HUDEP-2 (cell line): Measurements from ENCODE around the gene STRA6.

Experiments used
- DNase-seq, 76 experiments: peaks; one replicate each; lab custom pipeline; 2025; ENCODE audit not compliant: unreplicated experiment in 76 of 76; lab: John Stamatoyannopoulos, UW

STRA6 gene, protein sequence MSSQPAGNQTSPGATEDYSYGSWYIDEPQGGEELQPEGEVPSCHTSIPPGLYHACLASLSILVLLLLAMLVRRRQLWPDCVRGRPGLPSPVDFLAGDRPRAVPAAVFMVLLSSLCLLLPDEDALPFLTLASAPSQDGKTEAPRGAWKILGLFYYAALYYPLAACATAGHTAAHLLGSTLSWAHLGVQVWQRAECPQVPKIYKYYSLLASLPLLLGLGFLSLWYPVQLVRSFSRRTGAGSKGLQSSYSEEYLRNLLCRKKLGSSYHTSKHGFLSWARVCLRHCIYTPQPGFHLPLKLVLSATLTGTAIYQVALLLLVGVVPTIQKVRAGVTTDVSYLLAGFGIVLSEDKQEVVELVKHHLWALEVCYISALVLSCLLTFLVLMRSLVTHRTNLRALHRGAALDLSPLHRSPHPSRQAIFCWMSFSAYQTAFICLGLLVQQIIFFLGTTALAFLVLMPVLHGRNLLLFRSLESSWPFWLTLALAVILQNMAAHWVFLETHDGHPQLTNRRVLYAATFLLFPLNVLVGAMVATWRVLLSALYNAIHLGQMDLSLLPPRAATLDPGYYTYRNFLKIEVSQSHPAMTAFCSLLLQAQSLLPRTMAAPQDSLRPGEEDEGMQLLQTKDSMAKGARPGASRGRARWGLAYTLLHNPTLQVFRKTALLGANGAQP

DNA sequence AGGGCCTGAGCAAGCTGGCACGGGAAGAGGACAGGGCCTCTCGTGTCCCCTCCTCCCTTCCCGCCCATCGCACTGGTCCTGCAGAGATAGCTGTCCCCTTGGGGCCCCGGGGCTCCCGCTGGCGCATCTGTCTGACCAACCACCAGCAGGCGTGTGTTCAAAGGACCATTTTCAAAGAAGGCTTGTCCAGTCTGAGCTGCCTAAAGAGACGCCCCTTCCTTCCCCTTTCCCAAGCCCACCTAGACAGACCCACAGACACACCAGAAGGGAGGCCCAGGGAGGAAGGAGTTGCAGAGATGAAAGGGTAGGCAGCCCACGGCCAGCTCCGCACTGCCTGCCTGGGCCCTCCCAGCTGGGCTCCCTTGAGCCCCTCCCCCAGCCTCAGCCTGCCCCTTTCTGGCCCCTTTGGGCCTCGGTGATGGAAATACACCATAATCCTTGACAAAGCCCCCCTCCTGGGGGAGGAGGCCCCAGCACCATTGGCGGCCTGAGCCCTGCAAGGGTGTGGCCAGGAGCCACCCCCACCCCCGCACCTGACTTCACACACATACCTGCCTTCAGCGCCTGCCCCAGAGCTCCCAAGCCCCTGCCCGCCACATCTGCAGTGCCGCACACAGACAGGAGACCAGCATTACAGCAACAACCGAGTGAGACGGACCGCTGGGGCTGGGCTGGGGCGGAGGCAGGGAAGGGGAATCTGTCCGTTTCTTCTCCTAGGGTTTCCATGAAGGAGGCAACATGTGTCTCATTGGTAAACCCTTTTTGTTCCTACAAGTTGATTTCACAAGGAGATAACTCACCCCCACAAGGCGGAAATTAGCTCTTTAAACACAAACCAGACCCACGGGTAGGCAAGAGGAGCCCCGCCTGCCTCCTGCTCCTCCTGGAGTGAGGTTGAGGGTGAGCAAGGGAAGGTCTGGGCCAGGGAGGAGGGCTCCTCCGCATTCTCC is at the start of gene STRA6:
STRA6 (minus strand) TSS at position 336 of the 950 bp plus-strand sequence. CDS start 520 bp downstream, outside the sequence.
- no peak for DNase-seq

DNA sequence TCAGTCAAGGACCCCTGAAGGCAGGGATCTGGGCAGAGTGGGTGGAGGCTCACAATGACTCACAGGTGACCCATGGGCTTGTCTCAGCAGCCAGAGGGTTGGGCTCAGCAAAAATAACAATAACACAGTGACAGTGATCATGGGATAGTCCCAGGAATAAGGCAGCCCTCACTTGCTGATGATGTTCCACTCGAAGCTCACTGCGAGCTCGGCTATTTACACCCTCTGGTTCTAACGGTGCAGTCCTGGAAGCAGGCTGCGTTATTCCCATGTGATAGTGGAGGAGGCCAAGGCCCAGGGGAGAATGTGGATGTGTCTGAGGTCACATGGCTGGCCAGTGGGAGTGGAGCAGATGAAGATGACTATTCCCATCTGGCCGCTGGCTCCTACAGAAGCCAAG is 49.7 kb upstream of the STRA6 start:
- no peak for DNase-seq

- no peak for DNase-seq
These were observed 48.7 kb upstream of the STRA6 start for GRCh38 chr15:74251131-74251811.

DNA sequence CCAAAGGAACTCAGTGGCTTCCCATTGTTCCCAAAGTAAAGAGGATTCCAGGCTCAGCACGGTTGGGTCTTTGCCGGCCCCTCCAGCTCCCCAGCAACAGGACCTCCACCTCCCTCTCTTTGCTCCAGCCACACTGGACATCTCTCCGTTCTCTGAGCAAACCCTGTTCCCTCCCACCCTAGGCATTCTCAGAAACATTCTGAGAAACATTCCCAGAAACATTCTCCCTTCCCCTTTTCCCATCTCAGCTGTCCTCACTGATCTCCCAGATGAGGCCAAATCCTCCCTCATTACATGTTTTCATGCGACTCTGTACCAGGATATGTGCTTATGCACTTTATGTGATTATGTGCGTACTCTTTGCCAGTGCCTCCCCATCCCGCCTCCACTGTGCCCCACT is 47.7 kb upstream of the STRA6 start:
- no peak for DNase-seq

DNA sequence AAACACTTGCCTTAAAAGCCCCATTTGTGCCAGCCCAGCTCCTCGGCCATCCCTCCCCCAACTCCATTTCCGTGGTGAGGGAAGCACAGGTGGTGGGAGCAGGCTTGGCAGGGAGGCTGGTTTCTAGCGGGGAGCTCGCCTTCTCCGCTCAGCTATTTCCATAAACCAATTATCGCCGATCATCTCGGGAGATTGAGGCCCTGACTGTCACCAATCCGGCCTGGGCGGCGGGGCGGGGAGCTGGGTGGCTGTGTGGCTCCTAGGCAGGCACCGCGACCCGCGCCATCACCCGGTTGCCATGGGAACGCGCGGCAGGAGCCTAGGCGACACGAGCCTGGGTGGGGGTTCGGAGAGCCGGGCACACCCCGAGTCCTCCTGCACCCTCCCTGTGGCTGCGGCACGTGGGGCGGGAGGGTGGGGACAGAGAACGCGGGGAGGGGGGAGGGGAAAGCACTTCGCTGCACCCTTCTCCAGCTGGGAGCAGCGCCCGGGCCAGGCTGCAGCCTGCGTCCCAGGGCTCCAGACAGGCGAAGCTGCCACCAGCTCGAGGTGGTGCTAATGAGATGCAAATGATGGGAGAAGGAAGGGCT is 42.9 kb upstream of the STRA6 start:
- no peak for DNase-seq

DNA sequence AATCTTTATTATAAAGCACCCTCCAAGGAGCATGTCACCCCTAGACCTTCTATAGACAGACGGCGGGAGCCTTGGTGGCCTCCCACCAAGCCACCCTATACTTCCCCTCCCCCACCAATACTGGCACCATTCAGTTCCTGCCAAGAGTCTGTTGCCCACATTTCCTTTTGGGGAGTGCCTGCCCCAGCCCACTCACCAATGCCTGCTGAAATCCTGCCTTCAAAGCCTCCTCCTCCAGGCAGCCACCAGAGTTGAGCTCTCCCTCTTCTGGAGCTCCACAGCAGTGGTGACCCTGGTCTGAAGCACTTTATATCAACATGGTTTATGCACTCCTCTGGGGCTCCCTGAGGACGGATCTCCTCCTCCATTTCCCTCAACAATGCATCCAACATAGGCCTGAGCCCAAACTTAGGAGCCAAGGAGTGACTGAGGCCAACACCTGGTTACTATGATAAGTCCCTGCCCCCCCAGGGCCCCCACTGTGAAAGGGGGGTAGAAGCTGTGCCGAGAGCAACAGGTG is 42.3 kb upstream of the STRA6 start:
- no peak for DNase-seq

DNA sequence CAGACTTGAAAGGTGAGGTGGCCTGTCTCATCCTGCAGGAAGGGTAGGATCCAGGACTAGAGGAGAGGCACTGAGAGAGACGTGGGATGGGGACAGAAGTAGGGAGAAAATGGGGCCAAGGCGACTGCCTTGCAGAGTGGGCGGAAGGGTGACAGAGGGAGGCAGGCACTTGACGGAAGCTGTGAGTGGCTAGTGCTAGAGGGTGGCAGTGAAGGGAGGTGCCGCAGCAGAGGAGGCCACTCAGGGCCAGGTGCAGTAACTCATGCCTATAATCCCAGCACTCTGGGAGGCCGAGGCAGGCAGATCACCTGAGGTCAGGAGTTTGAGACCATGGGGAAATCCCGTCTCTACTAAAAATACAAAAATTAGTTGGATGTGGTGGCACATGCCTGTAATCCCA is 40.8 kb upstream of the STRA6 start:
- DNase-seq: no peak

GRCh38 chr15:74242441-74243185 is 40.0 kb upstream of the STRA6 start:
- DNase-seq: no peak

DNA sequence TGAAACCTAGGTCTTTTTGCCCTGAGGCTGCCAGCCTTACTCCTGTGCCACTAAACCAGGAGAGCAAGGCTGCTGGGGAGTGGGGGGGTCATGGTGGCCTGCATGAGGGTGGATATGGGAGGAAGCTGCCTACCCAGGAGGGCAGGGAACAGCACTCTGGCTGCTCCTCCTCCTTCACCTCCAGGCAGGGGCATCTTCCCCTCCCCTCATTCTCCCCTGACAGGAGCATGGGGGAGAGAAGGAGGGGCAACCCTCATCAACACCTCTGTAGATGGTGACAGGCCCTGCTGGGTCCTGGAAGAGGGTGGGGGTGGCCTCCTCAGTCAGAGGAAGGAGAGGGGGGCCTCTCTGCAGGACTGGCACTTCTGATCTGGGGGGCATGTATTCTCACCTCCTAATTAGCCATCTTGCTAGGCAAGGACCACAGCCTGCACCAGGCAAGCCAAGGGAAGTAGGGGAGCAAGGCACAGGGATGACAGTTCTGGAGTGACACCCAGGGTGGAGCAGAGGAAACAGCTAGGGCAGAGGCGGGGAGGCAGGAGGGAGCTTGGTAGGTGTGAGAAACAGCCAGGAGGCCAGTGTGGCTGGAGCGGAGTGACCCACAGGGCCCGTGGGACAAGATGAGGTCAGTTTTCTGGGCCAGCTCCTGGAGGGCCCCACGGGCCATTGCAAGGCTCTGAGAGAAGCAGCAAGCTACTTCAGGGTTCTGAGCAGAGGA is 38.5 kb upstream of the STRA6 start:
- no peak for DNase-seq

DNA sequence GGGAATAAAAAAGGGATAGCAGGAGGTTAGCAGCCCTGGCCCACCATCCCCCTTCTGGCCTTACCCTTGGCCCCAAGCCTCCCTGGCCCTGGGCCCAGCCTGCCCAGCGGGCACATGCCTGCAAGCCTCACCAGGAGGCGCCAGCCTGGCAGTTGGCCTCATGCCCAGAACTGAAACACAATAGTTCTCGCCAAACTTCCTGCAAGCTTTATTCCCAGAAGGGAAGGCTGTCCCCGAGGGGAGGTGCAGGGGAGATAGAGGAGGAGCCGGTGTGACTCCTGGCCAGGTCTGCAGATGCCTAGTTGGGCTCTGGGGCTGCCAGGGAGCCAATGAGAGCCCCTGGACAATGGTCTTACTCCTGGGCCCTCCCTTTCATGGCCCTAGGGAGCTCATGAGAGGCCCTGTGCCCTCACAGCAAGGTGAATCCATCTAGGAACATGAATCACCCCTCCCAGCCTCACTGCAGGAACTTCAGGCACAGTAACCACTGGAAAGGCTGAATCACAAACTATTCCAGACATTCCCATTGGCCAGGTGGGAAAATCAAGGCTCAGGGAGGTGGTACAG is 37.5 kb upstream of the STRA6 start:
- peak in 38 of 76 experiments; percentile 2 to 45 (median 18) for DNase-seq

DNA sequence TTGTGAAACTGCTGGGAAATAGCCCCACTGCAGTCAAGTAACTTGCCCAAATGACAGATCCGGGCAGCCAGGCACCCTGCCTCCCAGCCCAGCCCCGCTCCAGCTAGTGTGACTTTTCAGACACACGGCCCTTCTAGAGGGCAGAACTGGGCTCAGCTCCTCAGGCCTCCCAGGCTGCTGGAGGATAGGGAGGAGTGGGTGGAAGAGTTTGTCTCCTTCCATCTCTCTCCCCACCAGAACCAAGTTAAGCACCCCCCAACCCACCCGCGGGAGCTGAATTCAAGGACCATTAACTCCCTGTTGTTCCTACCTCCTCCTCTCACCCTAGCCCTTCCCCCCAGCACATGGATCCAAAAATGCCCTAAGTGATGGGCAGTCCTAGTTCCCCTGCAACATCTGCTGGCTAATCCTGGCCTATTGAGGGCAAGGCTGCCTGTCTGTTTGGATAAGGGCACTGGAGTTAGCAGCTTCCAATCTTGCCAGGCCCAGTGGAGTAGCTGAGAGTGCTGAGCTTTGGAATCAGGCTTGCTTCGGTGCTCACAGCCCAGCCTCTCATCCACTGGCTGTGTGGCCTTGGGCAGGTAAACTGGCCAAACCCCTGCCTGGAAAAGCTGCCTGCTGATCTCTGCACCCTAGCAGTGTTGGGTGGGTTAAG is 36.6 kb upstream of the STRA6 start:
- no peak for DNase-seq

- no peak for DNase-seq
These were observed 33.4 kb upstream of the STRA6 start, which contains the start of gene CCDC33 for GRCh38 chr15:74235962-74236361. Gene CCDC33 (plus strand): TSS chr15:74236326. CDS start chr15:74236720, 394 bp downstream.

- DNase-seq: no peak
These were observed 31.9 kb upstream of the STRA6 start for GRCh38 chr15:74234598-74234875.

DNA sequence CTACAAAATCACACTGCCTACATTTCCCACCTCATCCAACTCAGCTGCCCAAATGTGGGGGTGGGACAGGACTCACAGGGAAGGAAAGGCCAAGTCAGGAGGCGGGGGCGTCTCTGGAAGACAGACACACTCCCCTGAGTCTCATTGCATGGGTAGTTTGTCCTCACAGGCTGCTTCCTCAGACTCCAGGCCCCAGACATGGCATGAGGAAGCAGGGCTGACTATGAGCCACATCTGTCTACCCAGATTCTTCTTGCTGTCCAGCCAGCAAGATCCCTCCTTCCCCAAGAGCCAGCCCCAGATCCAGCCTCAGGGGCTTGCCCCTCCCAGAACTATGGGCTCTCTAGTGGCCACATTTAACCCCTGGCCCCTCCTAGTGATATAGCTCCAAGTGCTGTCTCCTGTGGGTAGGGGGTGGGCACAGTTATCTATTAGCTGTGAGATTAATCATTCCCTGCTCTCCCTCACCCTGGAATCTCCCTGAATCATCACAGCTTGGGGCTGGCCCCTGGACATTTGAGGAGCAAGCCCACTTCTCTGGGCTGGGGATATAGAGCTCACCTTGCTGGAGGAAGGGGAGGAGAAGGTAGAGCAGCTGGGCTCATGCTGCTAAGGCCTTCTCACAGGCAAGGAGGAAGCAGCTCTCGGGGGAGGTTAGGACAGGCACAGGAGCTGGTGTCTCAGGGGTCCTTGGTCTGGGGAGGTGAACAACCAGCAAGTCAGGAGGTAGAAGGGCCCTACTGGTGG is 31.4 kb upstream of the STRA6 start:
- no peak for DNase-seq

DNA sequence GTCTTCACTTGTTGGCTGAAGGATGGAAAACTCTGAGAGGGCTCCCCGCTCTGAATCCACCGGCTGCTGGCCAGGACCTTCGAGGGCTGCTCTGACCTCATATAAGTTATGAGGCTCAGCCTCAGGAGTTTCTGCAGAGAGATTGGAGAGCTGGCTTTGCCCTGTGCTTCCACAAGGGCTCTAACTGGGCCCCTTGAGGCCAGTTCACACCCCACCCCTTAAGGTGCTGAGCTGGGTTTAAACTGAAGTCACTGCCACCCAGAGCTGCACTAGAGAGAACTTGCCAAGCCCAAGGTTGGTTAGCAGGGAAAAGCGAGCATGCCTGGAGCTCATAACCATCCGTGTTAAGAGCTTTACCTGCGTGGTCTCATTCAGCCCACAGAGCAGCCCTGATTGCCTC is 30.8 kb upstream of the STRA6 start:
- DNase-seq: no peak

DNA sequence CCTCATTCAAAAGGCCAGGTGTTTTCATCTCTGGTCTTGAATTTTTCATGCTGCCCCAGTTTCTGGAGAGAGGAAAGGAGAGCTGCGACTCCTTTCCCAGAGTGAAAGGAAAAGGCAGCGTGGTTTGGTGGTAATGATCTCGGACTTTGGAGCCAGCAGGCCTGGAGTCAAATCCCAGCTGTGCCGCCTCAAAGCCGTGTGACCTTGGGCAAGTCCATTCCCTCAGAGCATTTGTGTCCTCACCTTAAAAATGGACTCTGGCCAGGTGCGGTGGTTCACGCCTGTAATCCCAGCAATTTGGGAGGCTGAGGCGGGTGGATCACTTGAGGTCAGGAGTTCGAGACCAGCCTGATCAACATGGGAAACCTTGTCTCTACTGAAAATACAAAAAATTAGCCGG is 28.9 kb upstream of the STRA6 start:
- no peak for DNase-seq

GRCh38 chr15:74229686-74230085 is 27.1 kb upstream of the STRA6 start:
- DNase-seq: no peak
